RKO (cell line): Measurements from ENCODE around the gene SNX13.

ENCODE experiments used
- DNase-seq: peaks from one replicate; pipeline ENCODE4 v3.0.0-alpha.2; 2016; ENCODE audit warnings: low spot score

The SNX13 gene

DNA sequence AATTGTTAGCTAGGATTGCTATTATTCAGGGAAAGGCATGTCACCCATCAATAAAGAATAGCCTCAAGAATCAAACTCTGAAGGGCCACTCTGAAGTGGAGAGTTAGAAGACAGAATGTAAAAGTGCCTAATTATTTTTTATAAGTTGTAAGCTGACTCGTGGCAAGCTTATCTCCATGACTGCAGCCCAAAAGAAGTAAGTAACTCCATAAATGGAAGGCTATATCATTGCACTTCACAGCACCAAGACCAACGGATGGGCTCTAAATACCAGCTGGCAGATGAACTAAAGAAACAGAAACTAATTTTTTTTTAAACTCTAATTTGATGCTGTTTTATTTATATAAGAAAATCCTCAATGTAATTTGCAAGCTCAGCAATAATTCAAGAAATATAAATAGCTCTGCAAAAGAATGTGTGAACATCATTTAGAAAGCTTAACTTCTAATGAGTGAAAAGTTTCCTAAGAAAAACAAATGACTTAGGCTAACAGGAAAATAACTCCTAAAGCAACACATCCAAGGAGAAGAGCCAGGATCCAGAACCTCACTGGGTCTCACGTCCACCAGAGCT is 165.5 kb downstream of the SNX13 start:
- no peak for DNase-seq

DNA sequence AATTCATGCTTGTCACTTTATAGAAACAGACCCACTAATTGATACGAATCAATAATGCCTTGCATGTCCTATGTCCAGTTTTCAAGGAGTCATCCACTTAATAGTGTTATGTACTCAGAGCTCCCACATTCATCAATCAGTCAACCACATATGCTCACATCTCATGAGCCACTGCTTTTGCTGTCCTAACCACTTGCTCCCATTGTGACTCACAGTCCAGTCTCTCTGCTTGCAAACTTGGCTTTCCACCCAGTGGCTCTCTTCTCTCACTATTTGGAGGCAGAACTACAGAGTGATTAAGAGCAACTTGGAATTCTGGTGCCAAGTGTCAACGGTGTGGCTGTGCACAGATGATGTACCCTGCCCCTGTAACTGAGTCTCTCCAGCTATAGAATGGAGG is 166.0 kb downstream of the SNX13 start:
- peak; percentile 83 for DNase-seq

GRCh38 chr7:17773289-17773626 is 167.0 kb downstream of the SNX13 start:
- DNase-seq = peak; percentile 56

DNA sequence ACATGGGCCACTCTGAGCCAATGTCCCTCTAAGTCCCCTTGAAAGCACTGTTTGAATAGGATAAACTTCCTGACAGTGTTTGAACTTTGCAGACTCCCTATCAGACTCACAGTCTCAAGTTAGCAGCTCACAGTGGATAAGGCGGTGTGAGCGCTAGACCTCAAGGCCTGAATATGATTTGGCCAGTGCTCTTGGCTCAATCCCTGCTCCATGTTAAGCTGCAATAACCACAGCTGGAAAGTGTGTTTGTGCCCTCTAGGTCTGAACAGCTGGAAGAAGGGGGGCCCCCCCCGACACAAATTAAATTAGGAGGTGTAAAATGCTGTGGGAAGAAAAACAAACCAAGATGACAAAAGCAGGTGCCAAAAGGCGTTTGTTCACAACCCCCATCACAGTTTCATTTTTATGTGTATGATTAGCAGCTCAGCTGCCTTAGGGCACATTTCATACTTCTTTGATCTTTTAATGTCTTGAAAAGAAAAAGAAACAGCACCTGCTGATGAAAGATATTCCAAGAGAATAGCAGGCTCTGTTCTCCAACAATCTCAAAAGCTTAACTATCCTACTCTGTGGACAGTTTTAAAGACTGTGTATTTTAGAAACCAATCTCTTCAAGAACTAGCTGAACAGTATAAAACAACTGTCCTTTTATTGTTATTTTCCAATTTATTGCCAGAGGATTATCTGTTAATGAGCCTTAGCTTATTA is 167.6 kb downstream of the SNX13 start:
- no peak for DNase-seq

- DNase-seq = no peak
Measured at GRCh38 chr7:17771901-17772408, 168.3 kb downstream of the SNX13 start.

- no peak for DNase-seq
Measured at GRCh38 chr7:17770710-17771375, 169.5 kb downstream of the SNX13 start.

- peak; percentile 76 for DNase-seq
Measured at GRCh38 chr7:17769918-17770317, 170.4 kb downstream of the SNX13 start.

DNA sequence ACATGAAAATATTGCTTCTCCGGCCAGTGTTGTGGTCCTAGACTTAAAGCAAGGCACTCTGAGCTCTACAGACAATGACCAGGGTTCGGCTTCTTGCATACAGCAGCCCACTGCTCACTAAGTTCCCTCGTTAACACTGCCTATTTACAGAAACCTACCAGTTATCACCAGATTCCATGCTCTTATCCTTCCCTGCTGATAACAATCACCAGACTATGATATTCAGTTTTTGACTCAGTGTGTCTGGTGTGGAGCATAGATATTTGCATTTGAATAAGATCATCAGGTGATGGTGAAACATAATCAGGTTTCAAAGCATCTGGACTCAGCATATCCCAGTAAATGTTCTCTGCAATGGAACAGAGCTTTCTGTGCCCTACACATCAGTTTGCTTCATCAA is 182.3 kb downstream of the SNX13 start:
- no peak for DNase-seq

DNA sequence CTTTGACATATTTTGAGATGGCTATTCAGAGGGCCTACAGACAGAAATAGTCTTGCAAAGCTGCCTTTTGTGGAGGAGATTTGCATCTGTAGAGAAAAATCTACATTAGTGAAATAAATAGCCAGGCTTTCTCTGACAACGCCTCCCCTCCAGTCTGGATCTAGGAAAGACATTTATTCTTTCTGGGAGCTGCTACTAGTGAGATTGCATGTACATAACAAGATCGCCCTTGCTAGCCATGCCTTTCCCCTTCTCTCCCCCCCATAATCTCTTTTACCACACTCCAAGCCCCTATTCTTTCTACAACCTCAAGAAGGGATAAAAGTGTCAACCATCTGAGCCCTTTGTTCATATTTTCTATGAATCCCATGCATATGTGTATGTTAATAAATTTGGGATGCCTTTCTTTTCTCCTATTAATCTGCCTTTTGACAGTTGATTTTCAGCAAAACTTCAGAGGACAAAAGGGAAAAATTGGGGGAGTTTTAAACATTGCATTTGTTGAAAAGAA is 194.2 kb downstream of the SNX13 start:
- no peak for DNase-seq

DNA sequence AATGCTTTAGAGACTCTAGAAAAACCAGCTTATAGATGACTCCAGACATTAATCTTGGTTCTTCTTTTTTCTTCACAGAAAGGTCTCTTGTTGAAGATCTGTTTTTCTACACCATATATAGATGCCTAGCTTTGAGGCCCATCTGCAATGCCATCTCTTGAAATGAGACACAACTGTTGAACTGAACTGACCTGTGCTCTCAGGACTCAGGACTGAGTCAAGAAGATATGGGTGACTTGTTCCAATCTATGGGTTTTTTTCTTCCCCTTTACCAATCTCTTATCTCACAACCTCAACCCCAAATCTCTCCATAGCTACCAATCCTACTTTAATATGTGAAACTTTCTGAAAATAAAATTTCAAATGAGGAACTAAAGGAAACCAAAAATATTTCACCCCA is 194.7 kb downstream of the SNX13 start:
- no peak for DNase-seq

DNA sequence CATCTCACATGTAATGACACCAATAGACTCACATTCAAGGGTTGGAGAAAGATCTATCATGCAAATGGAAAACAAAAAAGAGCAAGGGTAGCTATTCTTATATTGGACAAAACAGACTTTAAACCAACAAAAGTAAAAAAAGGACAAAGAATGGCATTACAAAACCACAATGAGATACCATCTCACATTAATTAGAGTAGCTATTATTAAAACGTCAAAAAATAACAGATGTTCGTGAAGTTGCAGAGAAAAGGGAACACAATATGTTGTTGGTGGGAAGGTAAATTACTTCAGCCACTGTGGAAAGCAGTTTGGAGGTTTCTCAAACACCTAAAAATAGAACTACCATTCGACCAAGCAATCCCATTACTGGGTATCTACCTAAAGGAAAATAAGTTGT is 197.0 kb downstream of the SNX13 start:
- no peak for DNase-seq

DNA sequence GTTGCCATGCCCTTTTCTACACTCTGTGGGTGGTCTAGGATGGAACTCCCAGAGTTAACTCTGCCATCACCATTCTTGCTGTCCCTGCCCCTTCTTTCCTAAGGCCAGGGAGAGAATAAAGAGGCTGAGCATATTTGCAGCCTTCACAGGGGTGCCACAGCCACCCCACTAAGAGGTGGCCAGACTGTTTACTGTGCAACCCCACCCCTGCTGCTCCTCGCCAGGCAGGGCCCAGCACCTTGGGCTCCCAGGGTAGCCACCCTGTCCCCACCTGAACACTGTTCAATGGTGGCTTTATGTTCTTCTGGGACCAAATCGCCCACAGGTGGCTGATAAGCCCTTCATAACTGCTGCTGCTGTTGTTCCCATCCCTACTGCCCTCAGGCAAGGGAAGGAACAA is 198.9 kb downstream of the SNX13 start:
- no peak for DNase-seq
